Ovary (tissue), 3 donors: ENCODE results near the gene IGBP1.

Experiments used
- EP300 ChIP-seq: sonication (generic); formaldehyde crosslinking; IDR thresholded peaks from one replicate; pipeline ENCODE4 v1.6.1; 2017; ENCODE audit warnings: antibody characterized with exemption
- POLR2A ChIP-seq: fragments of 450-650 bp; IDR thresholded peaks from one replicate; pipeline ENCODE4 v1.6.1; 2017; ENCODE audit warnings: antibody characterized with exemption, mild to moderate bottlenecking, moderate library complexity
- TF ChIP-seq, protein P1 (sequence below), 3 donors: fragments of 450-650 bp in 2 of 3; fragments of 200-600 bp in 1 of 3; IDR thresholded peaks; one replicate each; pipeline versions ENCODE4 v1.5.1 to v1.8.0; 2016 to 2022; ENCODE audit warnings: antibody characterized with exemption in 3 of 3, mild to moderate bottlenecking in 1 of 3
- donor health status: DM: no; HTN: no; CAD: no.

DNA sequence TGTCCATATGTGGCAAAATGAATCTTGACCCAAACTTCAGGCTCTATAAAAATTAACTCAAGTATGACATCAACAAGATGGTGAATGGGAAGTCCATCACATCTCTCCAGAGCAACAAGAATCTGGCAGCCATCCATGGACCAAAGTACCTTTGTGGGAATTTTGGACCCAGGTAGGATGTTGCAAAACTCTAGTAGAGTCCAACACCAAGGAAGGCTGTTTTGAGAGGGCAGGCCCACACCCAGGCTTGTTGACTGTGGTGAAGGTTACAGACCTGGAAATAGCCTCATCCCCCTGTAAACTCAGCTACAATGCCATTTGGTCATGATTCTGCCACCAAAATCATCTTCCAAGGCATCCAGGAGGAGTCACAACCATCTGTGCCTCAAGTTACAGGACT, 57.0 kb downstream of the IGBP1 start:
- TF ChIP-seq, protein P1, sequence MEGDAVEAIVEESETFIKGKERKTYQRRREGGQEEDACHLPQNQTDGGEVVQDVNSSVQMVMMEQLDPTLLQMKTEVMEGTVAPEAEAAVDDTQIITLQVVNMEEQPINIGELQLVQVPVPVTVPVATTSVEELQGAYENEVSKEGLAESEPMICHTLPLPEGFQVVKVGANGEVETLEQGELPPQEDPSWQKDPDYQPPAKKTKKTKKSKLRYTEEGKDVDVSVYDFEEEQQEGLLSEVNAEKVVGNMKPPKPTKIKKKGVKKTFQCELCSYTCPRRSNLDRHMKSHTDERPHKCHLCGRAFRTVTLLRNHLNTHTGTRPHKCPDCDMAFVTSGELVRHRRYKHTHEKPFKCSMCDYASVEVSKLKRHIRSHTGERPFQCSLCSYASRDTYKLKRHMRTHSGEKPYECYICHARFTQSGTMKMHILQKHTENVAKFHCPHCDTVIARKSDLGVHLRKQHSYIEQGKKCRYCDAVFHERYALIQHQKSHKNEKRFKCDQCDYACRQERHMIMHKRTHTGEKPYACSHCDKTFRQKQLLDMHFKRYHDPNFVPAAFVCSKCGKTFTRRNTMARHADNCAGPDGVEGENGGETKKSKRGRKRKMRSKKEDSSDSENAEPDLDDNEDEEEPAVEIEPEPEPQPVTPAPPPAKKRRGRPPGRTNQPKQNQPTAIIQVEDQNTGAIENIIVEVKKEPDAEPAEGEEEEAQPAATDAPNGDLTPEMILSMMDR (IDR thresholded peaks at IDR 0.05), result no peak
- TF ChIP-seq POLR2A, result no peak
- TF ChIP-seq EP300, result no peak
